Measurements from ENCODE around the gene MTA3.

DNA sequence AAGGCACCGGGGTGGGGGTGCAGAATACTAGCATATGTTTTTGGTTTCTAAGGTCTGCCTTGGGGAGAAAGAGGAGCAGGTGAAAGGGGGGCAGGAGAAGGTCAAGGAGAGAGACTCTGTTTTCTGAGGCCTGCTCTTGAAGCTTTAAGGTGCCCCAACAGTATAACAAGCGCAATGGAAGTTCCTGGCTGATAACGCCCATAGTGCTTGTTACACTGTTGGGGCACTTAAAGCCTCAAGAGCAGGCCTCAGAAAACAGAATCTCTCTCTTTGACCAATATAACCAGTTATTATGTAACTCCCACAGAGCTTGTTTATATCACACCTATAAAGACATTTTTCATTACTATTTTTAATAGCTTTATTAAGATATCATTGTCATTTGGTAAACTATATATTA, 179.0 kb downstream of the MTA3 start:
- TF ChIP-seq, protein P1, sequence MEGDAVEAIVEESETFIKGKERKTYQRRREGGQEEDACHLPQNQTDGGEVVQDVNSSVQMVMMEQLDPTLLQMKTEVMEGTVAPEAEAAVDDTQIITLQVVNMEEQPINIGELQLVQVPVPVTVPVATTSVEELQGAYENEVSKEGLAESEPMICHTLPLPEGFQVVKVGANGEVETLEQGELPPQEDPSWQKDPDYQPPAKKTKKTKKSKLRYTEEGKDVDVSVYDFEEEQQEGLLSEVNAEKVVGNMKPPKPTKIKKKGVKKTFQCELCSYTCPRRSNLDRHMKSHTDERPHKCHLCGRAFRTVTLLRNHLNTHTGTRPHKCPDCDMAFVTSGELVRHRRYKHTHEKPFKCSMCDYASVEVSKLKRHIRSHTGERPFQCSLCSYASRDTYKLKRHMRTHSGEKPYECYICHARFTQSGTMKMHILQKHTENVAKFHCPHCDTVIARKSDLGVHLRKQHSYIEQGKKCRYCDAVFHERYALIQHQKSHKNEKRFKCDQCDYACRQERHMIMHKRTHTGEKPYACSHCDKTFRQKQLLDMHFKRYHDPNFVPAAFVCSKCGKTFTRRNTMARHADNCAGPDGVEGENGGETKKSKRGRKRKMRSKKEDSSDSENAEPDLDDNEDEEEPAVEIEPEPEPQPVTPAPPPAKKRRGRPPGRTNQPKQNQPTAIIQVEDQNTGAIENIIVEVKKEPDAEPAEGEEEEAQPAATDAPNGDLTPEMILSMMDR (IDR thresholded peaks at IDR 0.05; ENCODE audit: low read depth, low read length, poor library complexity, severe bottlenecking), result no peak
- no peak for TF ChIP-seq EZH2phosphoT487 (IDR thresholded peaks at IDR 0.05; ENCODE audit: borderline replicate concordance, low read length)

Data from DOHH2 (cell line).